SK-N-SH (cell line): Measurements from ENCODE around the gene BRMS1. TPM values are rescaled to one million over a fixed set of nuclear protein-coding genes. Genes with fewer than 3 reads are reported as not detected.
"Not testable (repeated sequence)": the region's sequence is repeated elsewhere in the genome, so short reads cannot be mapped to it uniquely, and the experiment has no call there.

Experiments used
- CTCF ChIA-PET: fragments of 300-600, 350-600 bp; formaldehyde crosslinking; extraction: SDS; loops from one replicate; lab custom pipeline; 2021; lab: Yijun Ruan, JAX
- POLR2A ChIA-PET: fragments of 350-600 bp; sonication (Branson Sonifier 250); formaldehyde crosslinking; extraction: SDS; loops from one replicate; lab custom pipeline; 2020; ENCODE audit warnings: antibody characterized with exemption, inconsistent platforms; lab: Yijun Ruan, JAX
- DNase-seq: peaks from one replicate; pipeline ENCODE4 v3.0.0; 2012
- H2AFZ ChIP-seq: fragments of 200-600 bp; sonication (generic); 2 replicates; pipeline ENCODE4 v1.8.1; 2016; ENCODE audit warnings: antibody characterized with exemption, mild to moderate bottlenecking, low read depth
- H3F3A ChIP-seq: fragments of 200-600 bp; sonication (generic); replicated peaks from 2 replicates; pipeline ENCODE3; 2016; ENCODE audit warnings: antibody characterized with exemption, mild to moderate bottlenecking; ENCODE audit not compliant: insufficient read depth
- H3K27ac ChIP-seq, 2 experiments: fragments of 200-500 bp in 1 of 2; fragments of 200-600 bp in 1 of 2; sonication (Bioruptor generic) in 1 of 2; sonication (generic), shearing (Covaris generic) in 1 of 2; 2 replicates each; pipeline versions ENCODE4 v1.5.1 to v1.6.1; 2014 to 2016; ENCODE audit warnings: low read depth in 2 of 2, inconsistent platforms in 1 of 2, low read length in 1 of 2, mild to moderate bottlenecking in 1 of 2, mixed read lengths in 1 of 2
- H3K27me3 ChIP-seq: fragments of 200-600 bp; sonication (generic), shearing (Covaris generic); 2 replicates; pipeline ENCODE4 v1.6.1; 2016; ENCODE audit warnings: mixed run types; ENCODE audit not compliant: insufficient read depth
- H3K36me3 ChIP-seq, 2 experiments: fragments of 200-500 bp in 1 of 2; fragments of 200-600 bp in 1 of 2; sonication (Bioruptor generic) in 1 of 2; sonication (generic) in 1 of 2; replicated peaks in 1 of 2; 2 replicates each; pipeline versions ENCODE3 to v1.5.1; 2014 to 2016; ENCODE audit warnings: low read length in 1 of 2, mild to moderate bottlenecking in 1 of 2; ENCODE audit not compliant: insufficient read depth in 2 of 2, control insufficient read depth in 1 of 2
- H3K4me1 ChIP-seq, 2 experiments: fragments of 200-500 bp in 1 of 2; fragments of 200-600 bp in 1 of 2; sonication (Bioruptor generic) in 1 of 2; sonication (generic), shearing (Covaris generic) in 1 of 2; 2 replicates each; pipeline versions ENCODE4 v1.5.1 to v1.6.1; 2014 to 2016; ENCODE audit warnings: low read depth in 1 of 2, low read length in 1 of 2, mixed run types in 1 of 2; ENCODE audit not compliant: insufficient read depth in 2 of 2, control insufficient read depth in 1 of 2
- H3K4me2 ChIP-seq: fragments of 200-600 bp; sonication (generic), shearing (Covaris generic); 2 replicates; pipeline ENCODE4 v1.6.1; 2017; ENCODE audit warnings: mixed run types
- H3K4me3 ChIP-seq, 2 experiments: fragments of 200-500 bp in 1 of 2; fragments of 200-600 bp in 1 of 2; sonication (Bioruptor generic) in 1 of 2; sonication (generic), shearing (Covaris generic) in 1 of 2; 2 replicates each; pipeline versions ENCODE4 v1.5.1 to v1.8.1; 2014 to 2016; ENCODE audit warnings: low read depth in 2 of 2, inconsistent platforms in 1 of 2, low read length in 1 of 2, mild to moderate bottlenecking in 1 of 2, mixed read lengths in 1 of 2, moderate library complexity in 1 of 2
- H3K79me2 ChIP-seq: fragments of 200-600 bp; sonication (generic); 2 replicates; pipeline ENCODE4 v1.8.1; 2017; ENCODE audit warnings: mild to moderate bottlenecking; ENCODE audit not compliant: insufficient read depth
- H3K9ac ChIP-seq: fragments of 200-600 bp; sonication (generic); 2 replicates; pipeline ENCODE4 v1.6.1; 2017; ENCODE audit warnings: mixed run types
- H3K9me2 ChIP-seq: fragments of 200-600 bp; sonication (generic); 2 replicates; pipeline ENCODE4 v1.6.1; 2017; ENCODE audit warnings: mixed run types
- H3K9me3 ChIP-seq: fragments of 200-600 bp; sonication (generic); 2 replicates; pipeline ENCODE4 v1.6.1; 2017; ENCODE audit warnings: mixed run types, mild to moderate bottlenecking, moderate library complexity
- H4K20me1 ChIP-seq: fragments of 200-600 bp; sonication (generic); 2 replicates; pipeline ENCODE4 v1.6.1; 2017; ENCODE audit warnings: mild to moderate bottlenecking, mixed run types; ENCODE audit not compliant: insufficient read depth
- ELF1 ChIP-seq: IDR thresholded peaks from 2 replicates; pipeline ENCODE4 v1.4.0; 2012
- FOXM1 ChIP-seq: IDR thresholded peaks from 2 replicates; pipeline ENCODE4 v1.4.0; 2012; ENCODE audit warnings: low read depth, mild to moderate bottlenecking
- MXI1 ChIP-seq: IDR thresholded peaks from 2 replicates; pipeline ENCODE4 v1.6.1; 2012; ENCODE audit warnings: mild to moderate bottlenecking, low read depth, low read length, improper control_type of control experiment
- NFIC ChIP-seq: IDR thresholded peaks from 2 replicates; pipeline ENCODE4 v1.4.0; 2012; ENCODE audit warnings: borderline replicate concordance
- POLR2AphosphoS5 ChIP-seq: IDR thresholded peaks from 2 replicates; pipeline ENCODE4 v1.6.1; 2012; ENCODE audit warnings: low read depth, low read length
- RAD21 ChIP-seq: IDR thresholded peaks from 2 replicates; pipeline ENCODE4 v1.6.1; 2012; ENCODE audit warnings: mild to moderate bottlenecking, low read length
- RFX5 ChIP-seq: IDR thresholded peaks from 2 replicates; pipeline ENCODE4 v1.6.1; 2012; ENCODE audit warnings: mild to moderate bottlenecking, improper control_type of control experiment, low read length
- SIN3A ChIP-seq: IDR thresholded peaks from 2 replicates; pipeline ENCODE4 v1.6.1; 2012; ENCODE audit warnings: low read depth, mild to moderate bottlenecking, low read length, moderate library complexity, borderline replicate concordance
- TEAD4 ChIP-seq: IDR thresholded peaks from 2 replicates; pipeline ENCODE4 v1.4.0; 2012; ENCODE audit warnings: mild to moderate bottlenecking, borderline replicate concordance; ENCODE audit not compliant: insufficient read depth
- WGBS: methylation state at CpG from one replicate; pipeline ENCODE4 v1.1.6; 2017; ENCODE audit warnings: low lambda C conversion rate; 5-methylcytosine and 5-hydroxymethylcytosine counted together
- polyA plus RNA-seq, 3 experiments: library from polyadenylated mRNA; depleted of rRNA; stranded (reverse); fragments of >200 nt; gene quantifications; 2 replicates each; pipeline ENCODE4 v1.2.3, GENCODE V29; 2012
- TF ChIP-seq, protein P1 (sequence below): IDR thresholded peaks from 2 replicates; pipeline ENCODE4 v1.6.1; 2012; ENCODE audit warnings: mild to moderate bottlenecking, low read depth, low read length, moderate library complexity

Gene BRMS1
- polyA plus RNA-seq, 1 of the 3 experiments (the other 2 are of a cell fraction) = 70.0 TPM

DNA sequence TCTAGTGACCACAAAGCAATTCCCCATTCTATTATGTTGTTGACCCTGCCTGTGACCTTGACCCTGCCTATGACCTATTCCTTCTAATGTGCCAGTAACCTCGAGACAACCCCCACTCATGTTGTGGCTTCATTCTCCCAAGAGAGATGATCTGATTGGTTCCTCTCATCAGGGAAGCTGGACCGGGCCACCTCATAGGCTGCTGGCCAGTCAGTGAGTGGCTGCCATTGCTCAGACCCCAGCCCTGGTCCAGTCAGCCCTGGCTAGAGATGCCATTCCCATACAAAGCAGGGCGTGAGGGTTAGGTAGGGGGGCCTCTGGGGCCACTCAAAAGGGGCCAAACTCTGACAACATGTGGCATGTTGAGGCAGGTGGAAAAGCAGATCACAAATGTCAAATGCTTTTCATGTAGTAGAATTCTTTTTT, 14.8 kb upstream of the BRMS1 start:
- Histone ChIP-seq H3K36me3 (no peaks in the 10 kb centered on the region), H4K20me1 (no peaks in the 10 kb centered on the region), H3K27ac (no peak overlapping the region), H3K9me3 (no peaks in the 10 kb centered on the region), H3K9ac (no peak overlapping the region), H3K4me2 (no peak overlapping the region), H3K4me3 (no peak overlapping the region), H3K27me3 (no peaks in the 10 kb centered on the region), H3K9me2 (no peaks in the 10 kb centered on the region), H2AFZ (no peak overlapping the region), H3K79me2 (no peaks in the 10 kb centered on the region), H3F3A (peaks cover 3% of the 10 kb centered on the region), H3K4me1 (no peaks in the 10 kb centered on the region)
- no peak for DNase-seq
- WGBS = 65% methylated on average over 2 of the region's 3 CpGs
- TF ChIP-seq POLR2AphosphoS5 (no peak), RFX5 (no peak), NFIC (no peak), TEAD4 (no peak), SIN3A (no peak), RAD21 (no peak), ELF1 (no peak), FOXM1 (no peak), MXI1 (no peak)
- TF ChIP-seq, protein P1, sequence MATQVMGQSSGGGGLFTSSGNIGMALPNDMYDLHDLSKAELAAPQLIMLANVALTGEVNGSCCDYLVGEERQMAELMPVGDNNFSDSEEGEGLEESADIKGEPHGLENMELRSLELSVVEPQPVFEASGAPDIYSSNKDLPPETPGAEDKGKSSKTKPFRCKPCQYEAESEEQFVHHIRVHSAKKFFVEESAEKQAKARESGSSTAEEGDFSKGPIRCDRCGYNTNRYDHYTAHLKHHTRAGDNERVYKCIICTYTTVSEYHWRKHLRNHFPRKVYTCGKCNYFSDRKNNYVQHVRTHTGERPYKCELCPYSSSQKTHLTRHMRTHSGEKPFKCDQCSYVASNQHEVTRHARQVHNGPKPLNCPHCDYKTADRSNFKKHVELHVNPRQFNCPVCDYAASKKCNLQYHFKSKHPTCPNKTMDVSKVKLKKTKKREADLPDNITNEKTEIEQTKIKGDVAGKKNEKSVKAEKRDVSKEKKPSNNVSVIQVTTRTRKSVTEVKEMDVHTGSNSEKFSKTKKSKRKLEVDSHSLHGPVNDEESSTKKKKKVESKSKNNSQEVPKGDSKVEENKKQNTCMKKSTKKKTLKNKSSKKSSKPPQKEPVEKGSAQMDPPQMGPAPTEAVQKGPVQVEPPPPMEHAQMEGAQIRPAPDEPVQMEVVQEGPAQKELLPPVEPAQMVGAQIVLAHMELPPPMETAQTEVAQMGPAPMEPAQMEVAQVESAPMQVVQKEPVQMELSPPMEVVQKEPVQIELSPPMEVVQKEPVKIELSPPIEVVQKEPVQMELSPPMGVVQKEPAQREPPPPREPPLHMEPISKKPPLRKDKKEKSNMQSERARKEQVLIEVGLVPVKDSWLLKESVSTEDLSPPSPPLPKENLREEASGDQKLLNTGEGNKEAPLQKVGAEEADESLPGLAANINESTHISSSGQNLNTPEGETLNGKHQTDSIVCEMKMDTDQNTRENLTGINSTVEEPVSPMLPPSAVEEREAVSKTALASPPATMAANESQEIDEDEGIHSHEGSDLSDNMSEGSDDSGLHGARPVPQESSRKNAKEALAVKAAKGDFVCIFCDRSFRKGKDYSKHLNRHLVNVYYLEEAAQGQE = no peak
- ChIA-PET CTCF (interaction anchor here (1.1 to 1.2 kb wide), 2 partner anchors 27 to 48 kb away, joined by 3 read pairs; no protein-coding TSS in a partner anchor), POLR2A (no interaction called here)

DNA sequence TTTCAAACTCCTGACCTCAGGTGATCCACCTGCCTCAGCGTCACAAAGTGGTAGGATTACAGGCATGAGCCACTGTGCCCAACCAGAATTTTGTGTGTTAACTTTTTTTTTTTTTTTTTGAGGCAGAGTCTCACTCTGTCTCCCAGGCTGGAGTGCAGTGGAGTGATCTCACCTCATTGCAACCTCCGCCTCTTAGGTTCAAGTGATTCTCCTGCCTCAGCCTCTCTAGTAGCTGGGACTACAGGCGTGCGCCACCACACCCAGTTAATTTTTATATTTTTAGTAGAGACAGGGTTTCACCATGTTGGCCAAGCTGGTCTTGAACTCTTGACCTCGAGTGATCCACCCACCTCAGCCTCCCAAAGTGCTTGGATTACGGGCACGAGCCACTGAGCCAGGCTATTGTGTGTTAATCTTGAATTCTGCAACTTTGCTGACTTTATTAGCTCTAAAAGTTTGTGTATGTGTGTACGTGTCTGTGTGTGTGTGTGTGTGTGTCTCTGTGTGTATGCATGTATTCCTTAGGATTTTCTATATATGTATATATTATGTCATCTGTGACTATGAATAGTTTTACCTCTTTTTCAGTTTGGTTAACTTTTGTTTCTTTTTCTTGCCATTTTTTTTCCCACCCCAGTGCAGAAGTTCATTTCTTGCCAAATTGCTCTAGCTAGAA, 5.8 kb upstream of the BRMS1 start:
- CTCF ChIA-PET = interaction anchor here (1.0 to 2.4 kb wide), 4 partner anchors 13 to 39 kb away, joined by 3 to 9 read pairs (median 4); no protein-coding TSS in a partner anchor
- H3K9me3 ChIP-seq, H3K9ac ChIP-seq, POLR2A ChIA-PET, H4K20me1 ChIP-seq, H3K9me2 ChIP-seq, H3K79me2 ChIP-seq, H3K27me3 ChIP-seq, H3K36me3 ChIP-seq, DNase-seq, H3K4me2 ChIP-seq, H3K27ac ChIP-seq, H2AFZ ChIP-seq, H3K4me3 ChIP-seq: not testable (repeated sequence)
- H3F3A ChIP-seq = peaks cover 13% of the 10 kb centered on the region
- peaks cover 12 to 21% of the 10 kb centered on the region in 2 experiments; a peak in 2 of 4 replicates for H3K4me1 ChIP-seq
- 81% methylated on average over 8 of the region's 8 CpGs for WGBS
